ENCODE measurements around the gene FGF3.

- no peak for TF ChIP-seq EZH2 (IDR thresholded peaks at IDR 0.05; ENCODE audit: insufficient read depth, poor library complexity, severe bottlenecking)
- TF ChIP-seq EZH2phosphoT487 (IDR thresholded peaks at IDR 0.05; ENCODE audit: insufficient read depth, low read depth) = no peak
Observed at GRCh38 chr11:69818603-69819441, at the start of gene FGF3.

Data from GM23248 (cell line).